WI38 (cell line): ENCODE measurements around the gene DNTTIP2.

Experiments
- H3K4me3 ChIP-seq: 2 replicates; pipeline ENCODE4 v1.5.1; 2011; ENCODE audit warnings: low read depth, mild to moderate bottlenecking, control low read depth, low read length
- TF ChIP-seq, protein P1 (sequence below): IDR thresholded peaks from 2 replicates; pipeline ENCODE4 v1.5.1; 2012; ENCODE audit warnings: low read depth, mild to moderate bottlenecking, control low read depth, low read length

Gene DNTTIP2

DNA sequence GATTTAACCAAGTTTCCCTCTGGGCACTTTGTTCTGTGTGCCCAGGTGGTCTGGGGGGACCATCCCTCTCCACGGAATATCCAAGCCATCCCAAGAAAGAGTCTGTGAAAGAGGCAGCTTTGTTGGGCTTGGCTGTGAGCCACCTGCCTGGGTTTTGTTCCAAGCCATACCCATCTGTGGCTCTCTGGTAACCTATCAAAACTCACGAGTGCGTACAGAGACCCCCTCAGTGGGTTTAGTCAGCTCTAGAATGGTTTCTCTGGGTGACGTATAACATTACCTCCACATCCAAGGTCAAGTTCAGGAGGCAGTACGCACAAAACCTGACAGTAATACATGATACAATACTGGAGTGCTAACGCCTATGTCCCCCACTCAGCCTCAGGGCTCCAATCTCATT lies 54.2 kb downstream of the DNTTIP2 start:
- H3K4me3 ChIP-seq: no peak overlapping the region
- TF ChIP-seq, protein P1, sequence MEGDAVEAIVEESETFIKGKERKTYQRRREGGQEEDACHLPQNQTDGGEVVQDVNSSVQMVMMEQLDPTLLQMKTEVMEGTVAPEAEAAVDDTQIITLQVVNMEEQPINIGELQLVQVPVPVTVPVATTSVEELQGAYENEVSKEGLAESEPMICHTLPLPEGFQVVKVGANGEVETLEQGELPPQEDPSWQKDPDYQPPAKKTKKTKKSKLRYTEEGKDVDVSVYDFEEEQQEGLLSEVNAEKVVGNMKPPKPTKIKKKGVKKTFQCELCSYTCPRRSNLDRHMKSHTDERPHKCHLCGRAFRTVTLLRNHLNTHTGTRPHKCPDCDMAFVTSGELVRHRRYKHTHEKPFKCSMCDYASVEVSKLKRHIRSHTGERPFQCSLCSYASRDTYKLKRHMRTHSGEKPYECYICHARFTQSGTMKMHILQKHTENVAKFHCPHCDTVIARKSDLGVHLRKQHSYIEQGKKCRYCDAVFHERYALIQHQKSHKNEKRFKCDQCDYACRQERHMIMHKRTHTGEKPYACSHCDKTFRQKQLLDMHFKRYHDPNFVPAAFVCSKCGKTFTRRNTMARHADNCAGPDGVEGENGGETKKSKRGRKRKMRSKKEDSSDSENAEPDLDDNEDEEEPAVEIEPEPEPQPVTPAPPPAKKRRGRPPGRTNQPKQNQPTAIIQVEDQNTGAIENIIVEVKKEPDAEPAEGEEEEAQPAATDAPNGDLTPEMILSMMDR: no peak

GRCh38 chr1:93822730-93823425 lies 56.1 kb downstream of the DNTTIP2 start:
- TF ChIP-seq, protein P1: no peak
- H3K4me3 ChIP-seq: no peak overlapping the region

- TF ChIP-seq, protein P1: no peak
- no peak overlapping the region for H3K4me3 ChIP-seq
Observed at GRCh38 chr1:93821423-93822144, 57.4 kb downstream of the DNTTIP2 start.

DNA sequence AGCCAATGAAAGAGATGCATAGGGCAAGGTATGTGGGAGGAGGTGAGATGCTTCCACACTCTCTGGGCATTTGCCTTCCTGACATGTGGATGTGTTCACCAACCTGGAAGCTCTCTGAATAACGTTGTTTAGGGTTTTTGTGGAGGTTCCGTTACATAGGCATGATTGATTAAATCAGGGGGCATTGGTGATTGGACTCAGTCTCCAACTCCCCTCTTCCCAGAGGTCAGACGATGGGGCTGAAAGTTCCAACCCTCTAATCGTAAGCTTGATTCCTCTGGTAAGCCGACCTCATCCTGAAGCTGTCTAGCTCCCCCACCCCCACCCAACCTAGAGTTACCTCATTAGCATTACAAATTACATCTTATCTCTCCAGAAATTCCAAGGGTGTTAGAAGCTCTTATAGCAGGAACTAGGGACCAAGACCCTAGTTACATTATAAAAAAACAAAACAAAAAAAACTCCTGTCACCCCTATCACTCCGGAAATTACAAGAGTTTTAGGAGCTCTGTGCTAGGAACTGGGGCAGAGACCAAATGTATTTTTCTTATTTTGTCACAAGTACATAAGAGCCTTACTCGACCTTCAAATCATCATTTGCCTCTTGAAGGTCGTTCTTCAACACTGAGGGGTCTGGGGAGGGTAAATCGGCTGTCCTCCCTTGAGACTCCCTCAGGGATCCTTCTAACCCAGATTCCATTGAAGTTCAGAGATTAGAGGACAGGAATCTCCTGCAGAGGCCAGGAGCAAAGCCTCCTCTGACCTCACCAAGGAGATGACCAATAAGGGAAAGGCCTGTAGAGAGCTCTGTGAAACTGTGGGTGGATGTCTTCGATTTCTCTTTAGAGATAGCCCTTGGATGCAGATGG lies 58.2 kb downstream of the DNTTIP2 start:
- H3K4me3 ChIP-seq: no peak overlapping the region
- TF ChIP-seq, protein P1: no peak

GRCh38 chr1:93818570-93818959 lies 60.4 kb downstream of the DNTTIP2 start:
- TF ChIP-seq, protein P1: no peak
- no peak overlapping the region for H3K4me3 ChIP-seq

GRCh38 chr1:93817819-93818569 lies 61.0 kb downstream of the DNTTIP2 start:
- TF ChIP-seq, protein P1: no peak
- H3K4me3 ChIP-seq: no peak overlapping the region
